ENCODE data around the gene ITGB8. TPM values are rescaled to one million over a fixed set of nuclear protein-coding genes. Genes with fewer than 3 reads are reported as not detected.

ITGB8 gene
- total and polyA plus RNA-seq, 9 of the 15 experiments (the other 6 are each of a cell fraction or from before 2014, with no cell fraction given), result under 0.01 to 0.03 (median 0.02) TPM; not detected in 6

DNA sequence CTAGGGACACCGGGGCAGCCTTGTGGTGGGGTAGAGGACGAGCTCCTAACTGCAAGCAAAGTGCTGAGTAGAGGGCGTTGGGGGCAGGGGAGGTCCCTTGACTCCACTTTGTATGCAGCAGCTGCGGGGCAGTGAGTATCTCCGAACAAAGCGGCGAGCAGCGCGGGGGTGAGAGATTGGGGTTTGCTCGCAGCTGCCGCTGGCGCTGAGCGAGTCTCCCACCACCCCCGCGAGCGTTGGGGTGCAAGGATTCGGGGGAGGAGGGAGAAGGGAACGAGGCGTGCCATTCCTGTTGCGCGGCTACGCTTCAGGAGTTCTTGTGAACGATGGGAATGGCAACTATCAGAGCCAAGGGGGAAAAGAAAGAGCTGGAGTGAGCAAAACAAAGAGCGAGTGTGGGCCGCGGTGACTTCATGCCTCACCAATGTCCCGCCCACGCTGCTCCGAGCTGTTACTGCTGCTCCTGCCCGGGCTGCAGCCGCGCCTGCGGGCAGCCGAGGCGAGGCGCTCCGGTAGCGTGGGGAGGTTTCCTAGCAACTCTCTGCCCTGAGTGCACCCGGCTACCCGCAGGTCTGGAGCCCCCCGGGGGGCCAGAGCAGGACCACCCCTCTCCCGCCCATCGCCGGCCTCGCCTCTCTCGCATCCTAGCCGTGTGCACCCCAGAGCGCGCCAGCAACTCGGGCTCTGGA is at the start of gene ITGB8 (continued):
- no peak for TF ChIP-seq SNRNP70 (optimal IDR thresholded peaks at IDR 0.05; ENCODE audit: low read depth, low read length)
- no peak for TF ChIP-seq ZNF583 (CRISPR knock-in tag; IDR thresholded peaks at IDR 0.05)
- no peak for TF ChIP-seq SAP30 (IDR thresholded peaks at IDR 0.05; ENCODE audit: borderline replicate concordance, insufficient read depth, low read depth, low read length, poor library complexity, severe bottlenecking)
- TF ChIP-seq SMARCA5 (IDR thresholded peaks at IDR 0.05), result 0 out of 2 replicates have a peak, but pooled peaks have one; percentile 8
- peak; percentile 51; the same call in 1 of the 2 replicates for TF ChIP-seq TEAD4 (IDR thresholded peaks at IDR 0.05; ENCODE audit: low read length)
- TF ChIP-seq TEAD4 (CRISPR knock-in tag; IDR thresholded peaks at IDR 0.05; ENCODE audit: borderline replicate concordance), result no peak
- TF ChIP-seq JUNB (CRISPR knock-in tag; conservative IDR thresholded peaks at IDR 0.05), result no peak
- TF ChIP-seq, protein P1, sequence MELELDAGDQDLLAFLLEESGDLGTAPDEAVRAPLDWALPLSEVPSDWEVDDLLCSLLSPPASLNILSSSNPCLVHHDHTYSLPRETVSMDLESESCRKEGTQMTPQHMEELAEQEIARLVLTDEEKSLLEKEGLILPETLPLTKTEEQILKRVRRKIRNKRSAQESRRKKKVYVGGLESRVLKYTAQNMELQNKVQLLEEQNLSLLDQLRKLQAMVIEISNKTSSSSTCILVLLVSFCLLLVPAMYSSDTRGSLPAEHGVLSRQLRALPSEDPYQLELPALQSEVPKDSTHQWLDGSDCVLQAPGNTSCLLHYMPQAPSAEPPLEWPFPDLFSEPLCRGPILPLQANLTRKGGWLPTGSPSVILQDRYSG (tag; conservative IDR thresholded peaks at IDR 0.05; ENCODE audit: low read depth), result no peak
- no peak for TF ChIP-seq ZNF384 (IDR thresholded peaks at IDR 0.05; ENCODE audit: low read depth, low read length)
- no peak for TF ChIP-seq ZNF76 (CRISPR knock-in tag; IDR thresholded peaks at IDR 0.05; ENCODE audit: borderline replicate concordance)
- TF ChIP-seq RAD51 (IDR thresholded peaks at IDR 0.05; ENCODE audit: borderline replicate concordance, low read depth), result no peak
- TF ChIP-seq ZNF143 (CRISPR knock-in tag; IDR thresholded peaks at IDR 0.05), result no peak
- TF ChIP-seq, protein P2, sequence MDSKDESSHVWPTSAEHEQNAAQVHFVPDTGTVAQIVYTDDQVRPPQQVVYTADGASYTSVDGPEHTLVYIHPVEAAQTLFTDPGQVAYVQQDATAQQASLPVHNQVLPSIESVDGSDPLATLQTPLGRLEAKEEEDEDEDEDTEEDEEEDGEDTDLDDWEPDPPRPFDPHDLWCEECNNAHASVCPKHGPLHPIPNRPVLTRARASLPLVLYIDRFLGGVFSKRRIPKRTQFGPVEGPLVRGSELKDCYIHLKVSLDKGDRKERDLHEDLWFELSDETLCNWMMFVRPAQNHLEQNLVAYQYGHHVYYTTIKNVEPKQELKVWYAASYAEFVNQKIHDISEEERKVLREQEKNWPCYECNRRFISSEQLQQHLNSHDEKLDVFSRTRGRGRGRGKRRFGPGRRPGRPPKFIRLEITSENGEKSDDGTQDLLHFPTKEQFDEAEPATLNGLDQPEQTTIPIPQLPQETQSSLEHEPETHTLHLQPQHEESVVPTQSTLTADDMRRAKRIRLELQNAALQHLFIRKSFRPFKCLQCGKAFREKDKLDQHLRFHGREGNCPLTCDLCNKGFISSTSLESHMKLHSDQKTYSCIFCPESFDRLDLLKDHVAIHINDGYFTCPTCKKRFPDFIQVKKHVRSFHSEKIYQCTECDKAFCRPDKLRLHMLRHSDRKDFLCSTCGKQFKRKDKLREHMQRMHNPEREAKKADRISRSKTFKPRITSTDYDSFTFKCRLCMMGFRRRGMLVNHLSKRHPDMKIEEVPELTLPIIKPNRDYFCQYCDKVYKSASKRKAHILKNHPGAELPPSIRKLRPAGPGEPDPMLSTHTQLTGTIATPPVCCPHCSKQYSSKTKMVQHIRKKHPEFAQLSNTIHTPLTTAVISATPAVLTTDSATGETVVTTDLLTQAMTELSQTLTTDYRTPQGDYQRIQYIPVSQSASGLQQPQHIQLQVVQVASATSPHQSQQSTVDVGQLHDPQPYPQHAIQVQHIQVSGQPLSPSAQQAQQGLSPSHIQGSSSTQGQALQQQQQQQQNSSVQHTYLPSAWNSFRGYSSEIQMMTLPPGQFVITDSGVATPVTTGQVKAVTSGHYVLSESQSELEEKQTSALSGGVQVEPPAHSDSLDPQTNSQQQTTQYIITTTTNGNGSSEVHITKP (IDR thresholded peaks at IDR 0.05; ENCODE audit: partially characterized antibody), result peak; percentile 21
- peak; percentile 27; the same call in 1 of the 2 replicates for TF ChIP-seq CREM (IDR thresholded peaks at IDR 0.05; ENCODE audit: low read depth)
- TF ChIP-seq CSDE1 (IDR thresholded peaks at IDR 0.05), result no peak
- TF ChIP-seq ZNF408 (CRISPR knock-in tag; IDR thresholded peaks at IDR 0.05; ENCODE audit: low read depth), result no peak
- TF ChIP-seq ATF7 (IDR thresholded peaks at IDR 0.05), result 0 out of 2 replicates have a peak, but pooled peaks have one; percentile 52
- peak; percentile 57; the same call in 1 of the 2 replicates for TF ChIP-seq ZBTB7A (IDR thresholded peaks at IDR 0.05; ENCODE audit: borderline replicate concordance, control insufficient read depth, low read depth, low read length)
- TF ChIP-seq EGR1 (conservative IDR thresholded peaks at IDR 0.05), result peak; percentile 95
- TF ChIP-seq, protein P3, sequence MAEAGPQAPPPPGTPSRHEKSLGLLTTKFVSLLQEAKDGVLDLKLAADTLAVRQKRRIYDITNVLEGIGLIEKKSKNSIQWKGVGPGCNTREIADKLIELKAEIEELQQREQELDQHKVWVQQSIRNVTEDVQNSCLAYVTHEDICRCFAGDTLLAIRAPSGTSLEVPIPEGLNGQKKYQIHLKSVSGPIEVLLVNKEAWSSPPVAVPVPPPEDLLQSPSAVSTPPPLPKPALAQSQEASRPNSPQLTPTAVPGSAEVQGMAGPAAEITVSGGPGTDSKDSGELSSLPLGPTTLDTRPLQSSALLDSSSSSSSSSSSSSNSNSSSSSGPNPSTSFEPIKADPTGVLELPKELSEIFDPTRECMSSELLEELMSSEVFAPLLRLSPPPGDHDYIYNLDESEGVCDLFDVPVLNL (CRISPR knock-in tag; IDR thresholded peaks at IDR 0.05; ENCODE audit: low read depth), result no peak
- peak; percentile 32; the same call in 1 of the 2 replicates for TF ChIP-seq DPF2 (IDR thresholded peaks at IDR 0.05)
- peak; percentile 49 to 50; a peak in 3 of 4 replicates for TF ChIP-seq NRF1 (conservative IDR thresholded peaks at IDR 0.05 in 1 of 2, IDR thresholded peaks at IDR 0.05 in 1 of 2)
- peak; percentile 39; the same call in 1 of the 2 replicates for TF ChIP-seq MAX (CRISPR knock-in tag; IDR thresholded peaks at IDR 0.05)
- TF ChIP-seq FOXJ3 (CRISPR knock-in tag; IDR thresholded peaks at IDR 0.05), result no peak
